GM23338 (cell line): ENCODE data around the gene MTHFR.
A peak's percentile ranks its signal among the peaks of the same experiment; 100 is the strongest.

Experiments used
- POLR2AphosphoS5 ChIP-seq: IDR thresholded peaks from 2 replicates; pipeline ENCODE4 v1.6.1; 2016; ENCODE audit warnings: antibody characterized with exemption, low read depth
- TF ChIP-seq, protein P1 (sequence below), 2 experiments: fragments of 200-600 bp in 1 of 2; sonication (generic) in 1 of 2; conservative IDR thresholded peaks; 2 replicates each; pipeline versions ENCODE4 v1.5.1 to v1.6.1; 2016 to 2017; ENCODE audit warnings: antibody characterized with exemption in 2 of 2, low read depth in 2 of 2, mild to moderate bottlenecking in 2 of 2, moderate library complexity in 1 of 2

GRCh38 chr1:11838349-11839272, 32.8 kb upstream of the MTHFR start:
- no peak for TF ChIP-seq POLR2AphosphoS5
- TF ChIP-seq, protein P1, sequence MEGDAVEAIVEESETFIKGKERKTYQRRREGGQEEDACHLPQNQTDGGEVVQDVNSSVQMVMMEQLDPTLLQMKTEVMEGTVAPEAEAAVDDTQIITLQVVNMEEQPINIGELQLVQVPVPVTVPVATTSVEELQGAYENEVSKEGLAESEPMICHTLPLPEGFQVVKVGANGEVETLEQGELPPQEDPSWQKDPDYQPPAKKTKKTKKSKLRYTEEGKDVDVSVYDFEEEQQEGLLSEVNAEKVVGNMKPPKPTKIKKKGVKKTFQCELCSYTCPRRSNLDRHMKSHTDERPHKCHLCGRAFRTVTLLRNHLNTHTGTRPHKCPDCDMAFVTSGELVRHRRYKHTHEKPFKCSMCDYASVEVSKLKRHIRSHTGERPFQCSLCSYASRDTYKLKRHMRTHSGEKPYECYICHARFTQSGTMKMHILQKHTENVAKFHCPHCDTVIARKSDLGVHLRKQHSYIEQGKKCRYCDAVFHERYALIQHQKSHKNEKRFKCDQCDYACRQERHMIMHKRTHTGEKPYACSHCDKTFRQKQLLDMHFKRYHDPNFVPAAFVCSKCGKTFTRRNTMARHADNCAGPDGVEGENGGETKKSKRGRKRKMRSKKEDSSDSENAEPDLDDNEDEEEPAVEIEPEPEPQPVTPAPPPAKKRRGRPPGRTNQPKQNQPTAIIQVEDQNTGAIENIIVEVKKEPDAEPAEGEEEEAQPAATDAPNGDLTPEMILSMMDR (conservative IDR thresholded peaks at IDR 0.05; ENCODE audit: low read depth in 2 of 2) = peak; percentile 98 to 100
